Midbrain (tissue), 1 donor: ENCODE data around the gene SPSB3.

Experiments
- DNase-seq: peaks from one replicate; lab custom pipeline; 2025; lab: John Stamatoyannopoulos, UW

The SPSB3 gene

GRCh38 chr16:1763521-1764511 lies 18.6 kb downstream of the SPSB3 start:
- peak; percentile 6 for DNase-seq

DNA sequence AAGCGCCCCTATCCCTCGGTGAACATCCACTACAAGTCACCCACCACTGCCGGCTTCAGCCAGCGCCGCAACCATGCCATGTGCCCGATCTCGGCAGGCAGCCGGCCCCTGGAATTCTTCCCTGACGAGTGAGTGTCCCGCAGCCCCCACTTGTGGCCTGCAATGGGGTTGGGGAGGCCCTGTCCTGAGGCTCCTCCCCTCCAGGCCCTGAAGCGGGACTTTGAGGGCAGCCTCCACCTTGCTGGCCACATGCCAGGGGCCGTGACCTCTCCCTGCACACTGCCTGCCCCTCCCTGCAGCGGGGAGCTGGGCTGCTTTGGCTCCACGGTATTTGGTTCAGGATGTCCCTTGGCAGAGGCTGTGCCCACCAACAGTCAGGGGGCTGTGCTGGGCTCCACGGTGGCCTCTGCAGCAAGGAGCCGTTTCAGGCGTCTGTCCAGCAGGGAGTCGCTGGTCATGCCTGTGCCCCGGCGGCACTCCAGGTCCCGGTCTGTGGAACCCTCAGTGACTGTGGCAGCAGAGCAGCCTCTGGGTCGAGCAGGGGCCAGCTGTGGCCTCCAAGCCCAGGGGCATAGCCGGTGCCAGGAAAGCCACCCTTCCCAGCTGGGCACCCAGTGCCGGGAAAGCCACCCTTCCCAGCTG lies 19.4 kb downstream of the SPSB3 start:
- DNase-seq, result peak; percentile 13

DNA sequence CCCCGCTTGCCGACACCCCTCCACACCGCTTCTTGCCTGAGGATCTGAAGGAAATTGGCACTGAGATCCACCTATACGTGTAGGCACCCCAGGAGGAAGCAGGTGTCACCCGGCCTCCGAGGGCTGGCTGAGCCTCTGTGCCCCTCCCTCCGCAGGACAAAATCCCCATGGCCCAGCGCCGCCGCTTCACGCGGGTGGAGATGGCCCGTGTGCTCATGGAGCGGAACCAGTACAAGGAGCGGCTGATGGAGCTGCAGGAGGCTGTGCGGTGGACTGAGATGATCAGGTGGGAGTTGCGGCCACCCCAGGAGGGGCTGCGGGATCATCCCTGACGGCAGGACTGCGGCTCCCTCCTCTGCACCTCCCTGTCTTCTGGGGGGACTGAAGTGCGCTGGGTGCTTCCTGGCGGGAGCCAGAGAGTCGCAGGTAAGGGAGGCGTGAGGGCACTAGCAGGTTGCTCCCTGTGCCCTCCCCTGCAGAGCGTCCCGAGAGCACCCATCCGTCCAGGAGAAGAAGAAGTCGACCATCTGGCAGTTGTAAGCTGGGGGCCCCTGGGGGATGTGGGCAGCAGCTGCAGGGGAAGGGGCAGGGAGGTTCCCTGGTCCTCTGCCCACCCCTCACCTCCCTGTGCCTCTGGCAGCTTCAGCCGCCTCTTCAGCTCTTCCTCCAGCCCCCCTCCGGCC lies 20.0 kb downstream of the SPSB3 start:
- no peak for DNase-seq

DNA sequence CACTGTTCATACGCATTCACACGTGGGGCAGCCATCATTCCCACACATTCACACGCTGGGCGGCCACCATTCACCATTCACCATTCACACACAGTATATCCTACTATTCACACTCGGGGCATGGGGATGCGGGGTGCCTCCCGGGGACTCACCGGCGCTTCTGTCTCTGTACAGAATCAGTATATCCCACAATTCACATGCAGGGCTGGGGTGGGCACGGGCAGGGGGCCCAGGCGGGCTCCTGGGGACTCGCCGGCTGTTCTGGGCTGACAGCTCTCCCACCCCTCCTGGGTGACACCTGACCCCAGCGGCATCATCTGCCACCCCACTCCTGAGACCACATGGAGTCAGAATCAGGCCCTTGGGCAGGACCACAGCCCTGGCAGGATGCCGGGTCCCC lies 20.6 kb downstream of the SPSB3 start:
- DNase-seq, result no peak

GRCh38 chr16:1760911-1761310 lies 21.5 kb downstream of the SPSB3 start:
- no peak for DNase-seq

GRCh38 chr16:1759511-1759910 lies 22.9 kb downstream of the SPSB3 start:
- DNase-seq, result no peak

DNA sequence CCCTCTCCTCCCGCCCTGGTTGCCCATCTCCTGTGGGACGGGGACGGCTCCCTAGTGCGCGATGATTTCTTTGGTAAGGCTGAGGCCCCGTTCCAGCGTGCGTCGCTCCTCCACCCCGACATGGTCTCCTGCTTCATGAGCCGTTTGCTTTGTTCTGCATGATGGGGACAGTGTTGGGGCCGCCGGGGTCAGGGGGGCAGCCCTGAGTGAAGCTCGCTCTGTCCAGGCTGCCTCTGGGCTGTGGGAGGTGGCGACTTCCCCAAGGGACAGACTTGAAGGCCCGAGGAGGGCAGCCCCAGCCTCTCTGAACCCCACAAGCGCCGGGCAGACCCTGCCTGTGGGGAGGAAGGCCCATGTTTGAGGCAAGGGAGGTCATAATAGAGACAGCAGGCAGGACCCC lies 23.4 kb downstream of the SPSB3 start:
- no peak for DNase-seq

GRCh38 chr16:1757714-1758461 lies 24.5 kb downstream of the SPSB3 start:
- no peak for DNase-seq

DNA sequence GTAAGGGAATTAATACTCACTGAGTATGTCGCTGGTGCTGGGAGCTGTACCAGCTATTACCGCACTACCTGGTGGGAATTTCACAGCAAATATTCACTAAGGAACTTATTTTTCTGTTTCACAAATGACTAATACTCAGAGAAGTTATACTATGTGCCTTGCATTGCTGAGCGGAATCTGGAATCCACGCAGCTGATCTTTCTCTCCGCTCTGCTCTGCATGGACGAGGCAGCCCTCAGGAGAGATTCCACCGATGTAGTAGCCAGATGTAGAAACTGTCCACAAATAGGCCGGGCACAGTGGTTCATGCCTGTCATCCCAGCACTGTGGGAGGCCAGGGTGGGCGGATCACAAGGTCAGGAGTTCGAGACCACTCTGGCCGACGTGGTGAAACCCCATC lies 28.2 kb downstream of the SPSB3 start:
- no peak for DNase-seq

DNA sequence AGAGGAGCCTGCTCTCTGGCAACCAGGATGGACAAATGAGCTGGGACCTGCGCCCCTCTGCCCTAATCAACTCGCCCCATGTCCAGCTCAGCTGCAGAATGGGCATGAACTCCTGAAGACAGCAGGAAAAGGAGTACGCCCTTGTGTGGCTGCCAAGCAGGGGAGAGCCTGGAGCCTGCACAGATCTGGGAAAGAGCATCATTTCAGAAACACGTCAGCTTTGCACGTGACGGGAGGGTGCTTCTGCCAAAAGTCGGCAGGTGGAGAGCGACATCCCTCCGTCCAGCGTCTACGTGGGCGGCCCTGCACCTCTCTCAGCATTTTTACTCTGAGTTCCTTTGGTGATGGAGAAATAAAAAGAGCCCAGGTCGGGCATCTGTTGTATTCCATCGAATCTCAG lies 29.5 kb downstream of the SPSB3 start:
- no peak for DNase-seq

DNA sequence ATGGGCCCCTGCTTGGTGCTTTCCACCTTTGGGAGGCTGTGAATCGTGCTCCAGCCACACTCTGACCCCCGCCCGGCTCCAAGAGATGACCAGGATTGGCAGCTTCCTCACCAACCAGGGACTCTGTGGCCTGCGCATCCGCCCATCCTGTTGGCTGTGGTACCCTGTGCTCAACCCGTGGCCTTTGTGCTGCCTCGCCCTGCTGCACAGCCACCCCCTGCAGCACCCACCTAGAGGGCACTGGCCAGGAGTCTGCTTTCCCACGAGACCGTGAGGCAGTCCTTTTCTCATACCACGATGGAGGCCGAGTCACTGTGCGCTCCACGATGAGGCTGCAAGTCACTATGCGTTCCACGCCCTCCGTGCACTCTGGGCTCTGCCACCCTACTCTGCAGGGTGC lies 30.4 kb downstream of the SPSB3 start:
- DNase-seq, result no peak

DNA sequence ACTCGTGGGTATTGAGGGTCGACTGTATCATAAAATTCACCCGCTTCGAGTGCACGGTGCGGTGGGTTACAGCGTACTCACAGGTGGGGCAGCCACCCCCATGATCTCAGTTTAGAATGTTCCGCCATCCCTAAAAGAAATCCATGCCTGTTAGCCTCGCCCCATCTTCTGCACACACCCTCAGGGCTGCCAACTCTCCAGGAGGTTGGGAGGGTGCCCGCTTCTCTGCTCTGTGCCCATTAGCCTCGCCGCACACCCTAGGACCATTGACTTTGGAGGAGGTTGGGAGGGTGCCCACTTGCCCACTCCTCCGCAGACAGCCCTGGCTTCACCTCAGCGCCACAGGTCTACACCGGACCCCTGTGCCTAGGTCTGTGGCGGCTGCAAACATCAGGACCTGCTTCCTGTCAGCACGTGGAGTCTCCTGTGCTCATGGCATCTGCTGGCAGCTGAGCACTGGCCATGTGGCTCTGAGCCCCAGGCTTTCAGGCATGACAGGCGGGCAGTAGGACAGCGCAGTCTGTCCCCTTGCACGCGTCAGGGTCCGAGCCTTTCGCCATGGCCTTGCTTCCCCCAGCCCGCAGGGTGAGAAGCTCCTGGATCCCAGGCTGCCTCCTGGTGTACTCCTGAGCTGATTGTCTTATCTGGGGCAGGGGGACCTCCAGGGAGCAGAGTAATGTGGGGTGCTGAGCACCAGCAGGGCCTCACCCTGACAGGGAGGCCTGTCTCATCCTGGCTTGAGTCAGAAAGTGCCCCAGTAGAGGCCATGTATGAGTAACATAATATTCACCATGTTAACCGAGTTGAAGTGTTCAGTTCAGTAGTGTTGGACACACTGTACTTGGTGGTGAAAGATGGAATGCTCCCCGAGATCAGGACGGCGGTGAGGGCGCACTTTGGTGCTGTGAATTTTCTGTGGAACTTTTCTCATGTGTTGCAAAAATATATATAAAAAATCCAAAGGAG lies 32.9 kb downstream of the SPSB3 start:
- no peak for DNase-seq

GRCh38 chr16:1747934-1748333 lies 34.4 kb downstream of the SPSB3 start:
- no peak for DNase-seq

GRCh38 chr16:1746693-1747195 lies 35.6 kb downstream of the SPSB3 start:
- DNase-seq, result no peak

- no peak for DNase-seq
Observed at GRCh38 chr16:1745900-1746692, 36.3 kb downstream of the SPSB3 start.

DNA sequence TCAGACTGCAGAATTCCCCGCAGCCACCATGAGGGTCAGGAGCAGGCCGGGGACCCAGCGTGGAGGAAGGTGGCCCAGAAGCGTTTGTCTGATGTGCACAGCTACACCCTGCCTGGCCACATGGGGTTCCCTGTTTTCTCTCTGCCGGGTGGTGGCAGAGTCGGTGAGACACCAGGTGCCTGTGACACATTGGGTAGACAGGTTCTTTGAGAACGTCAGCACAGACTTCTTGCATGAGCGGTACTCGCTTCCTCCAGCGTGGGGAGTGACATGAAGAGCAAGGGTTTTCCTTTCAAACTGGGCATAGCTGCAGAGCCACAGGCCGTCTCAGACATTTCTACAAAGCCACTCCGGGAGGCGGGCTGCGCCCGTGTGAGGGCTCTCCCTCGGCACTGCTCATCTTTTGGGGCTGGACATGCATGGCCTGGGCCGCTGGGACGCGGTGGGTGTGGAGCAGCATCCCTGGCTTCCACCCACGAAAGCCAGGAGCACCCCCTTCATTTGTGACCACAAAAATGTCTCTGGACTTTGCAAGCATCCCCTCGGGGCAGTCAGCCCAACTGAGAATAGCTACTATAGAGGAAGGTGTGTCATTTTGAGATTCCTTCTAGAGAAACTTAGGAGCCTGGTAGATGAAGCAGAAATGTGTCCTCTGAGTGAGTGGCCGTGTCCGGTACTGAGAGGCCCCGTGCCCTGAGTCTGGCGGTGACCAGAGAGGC lies 37.0 kb downstream of the SPSB3 start:
- DNase-seq, result no peak

DNA sequence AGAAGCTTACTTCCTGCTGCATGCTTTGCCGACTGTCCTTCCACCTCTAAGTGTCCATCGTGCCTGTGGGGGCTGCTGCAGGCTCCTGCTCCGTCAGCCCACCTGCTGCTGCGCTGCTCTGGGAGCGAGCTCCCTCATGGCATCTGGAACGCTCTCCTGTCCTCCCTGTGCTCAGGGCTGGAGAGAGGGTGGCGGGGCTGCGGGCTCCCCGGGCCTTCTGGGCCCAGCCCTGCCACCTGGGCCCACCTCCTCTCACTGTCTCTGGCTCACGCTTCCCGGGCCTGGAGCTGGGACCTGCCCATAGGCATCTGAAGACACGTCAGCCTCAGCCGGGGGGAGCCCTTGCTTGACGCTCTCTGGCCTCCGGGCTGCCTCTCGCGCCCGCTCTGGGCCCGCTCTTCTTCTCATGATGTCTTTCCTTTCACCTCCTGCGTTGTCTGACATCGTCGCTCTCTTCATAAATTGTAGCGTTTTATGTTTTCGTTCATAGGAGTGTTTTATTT lies 38.0 kb downstream of the SPSB3 start:
- DNase-seq, result no peak

DNA sequence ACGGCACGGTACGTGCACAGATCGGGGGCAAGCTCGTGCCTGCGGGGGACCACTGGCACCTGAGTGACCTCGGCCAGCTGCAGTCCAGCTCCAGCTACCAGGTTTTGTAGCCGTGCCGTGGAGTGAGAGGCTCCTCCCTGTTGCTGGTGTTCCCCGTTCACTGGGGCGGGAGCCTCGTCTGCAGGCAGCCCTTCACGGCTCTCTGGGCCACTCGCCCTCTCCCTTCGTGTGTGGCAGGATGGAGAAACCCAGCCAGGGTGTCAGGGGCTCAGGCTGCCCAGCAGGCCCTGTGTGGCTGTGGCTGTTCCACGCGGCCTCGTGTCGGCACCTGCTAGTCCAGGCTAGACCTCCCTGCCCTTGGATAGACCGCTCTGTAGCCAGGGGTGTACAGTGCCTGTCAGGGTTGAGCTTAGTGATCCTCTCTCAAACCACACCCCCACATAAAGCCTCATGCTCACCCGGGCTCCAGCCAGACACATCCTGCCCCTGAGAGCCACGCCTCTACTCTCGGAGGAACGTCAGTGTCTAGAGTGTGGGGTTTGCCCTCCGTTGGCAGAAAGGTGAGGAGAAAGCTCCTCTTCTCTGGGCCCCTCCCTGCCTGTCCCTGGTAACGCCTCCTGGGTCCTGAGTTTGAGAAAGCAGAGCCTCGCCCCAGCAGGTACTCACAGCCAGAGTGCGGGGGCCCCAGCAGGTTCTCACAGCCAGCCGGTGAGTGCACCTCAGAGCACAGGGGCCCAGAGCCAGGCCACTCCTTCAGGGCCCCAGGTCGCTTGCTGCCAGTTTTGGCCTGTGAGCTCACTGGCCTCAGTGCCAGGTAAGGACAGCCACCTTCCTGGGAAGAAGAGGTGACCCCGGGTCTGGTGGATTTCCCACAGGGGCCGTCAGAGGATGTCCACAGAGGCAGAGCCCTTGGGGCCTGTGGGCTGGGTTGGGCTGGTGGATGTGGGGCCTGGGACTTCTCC lies 38.7 kb downstream of the SPSB3 start:
- no peak for DNase-seq
